Measurements from ENCODE around the gene MPND. TPM values are rescaled to one million over a fixed set of nuclear protein-coding genes. Genes with fewer than 3 reads are reported as not detected.

Gene MPND
- total RNA-seq, 1 experiment from 2014 or later = 37.0 TPM

- Histone ChIP-seq H3K79me2 (ENCODE audit: insufficient read depth, low read length) (no peaks in the 10 kb centered on the region), H2BK20ac (ENCODE audit: low read depth, low read length, poor library complexity, severe bottlenecking) (no peak overlapping the region), H3K27ac (ENCODE audit: insufficient read length, low read depth, low read length) (no peak overlapping the region), H3K27me3 (ENCODE audit: insufficient read depth, low read length) (no peaks in the 10 kb centered on the region), H2BK15ac (ENCODE audit: low read depth, low read length) (no peak overlapping the region), H3K23ac (ENCODE audit: insufficient read length, low read depth, low read length) (no peak overlapping the region), H3K23me2 (ENCODE audit: insufficient read length, low read depth, low read length, poor library complexity, severe bottlenecking) (no peaks in the 10 kb centered on the region), H4K5ac (ENCODE audit: insufficient read length, low read depth, low read length) (no peak overlapping the region), H4K8ac (replicated peaks; ENCODE audit: insufficient read length, low read depth, low read length) (no peak overlapping the region), H2AK5ac (ENCODE audit: insufficient read length, low read length) (no peak overlapping the region), H3K79me1 (ENCODE audit: insufficient read depth, low read depth, low read length, poor library complexity, severe bottlenecking) (no peaks in the 10 kb centered on the region), H3K56ac (ENCODE audit: insufficient read length, low read depth, low read length) (no peak overlapping the region), H2AFZ (ENCODE audit: low read length) (no peak overlapping the region), H3K14ac (ENCODE audit: insufficient read depth, low read length) (no peak overlapping the region), H3K18ac (ENCODE audit: insufficient read length, low read depth, low read length) (no peak overlapping the region), H4K91ac (ENCODE audit: insufficient read length, low read depth, low read length) (no peak overlapping the region), H2BK12ac (ENCODE audit: insufficient read length, low read depth, low read length) (no peak overlapping the region), H3K9ac (ENCODE audit: extremely low read depth, insufficient read length, low read length) (no peak overlapping the region), H3K4me2 (ENCODE audit: insufficient read depth, insufficient read length, low read length) (no peak overlapping the region), H3K9me3 (ENCODE audit: control insufficient read depth, low read depth, low read length) (no peaks in the 10 kb centered on the region), H2BK5ac (ENCODE audit: insufficient read length, low read length) (no peak overlapping the region), H3K4me1 (ENCODE audit: insufficient read depth, low read length) (no peaks in the 10 kb centered on the region), H3K4ac (ENCODE audit: low read depth, low read length) (no peak overlapping the region), H3T11ph (ENCODE audit: low read length) (no peak overlapping the region), H2BK120ac (ENCODE audit: low read depth, low read length, poor library complexity, severe bottlenecking) (no peak overlapping the region), H4K20me1 (ENCODE audit: control insufficient read depth, insufficient read depth, insufficient read length) (no peaks in the 10 kb centered on the region)
- TF ChIP-seq CTCF (conservative IDR thresholded peaks at IDR 0.05) = no peak
- Mint-ChIP-seq H3K4me1 (no peaks in the 10 kb centered on the region), H3K9me3 (peaks cover 31% of the 10 kb centered on the region in 2 experiments), H3K27ac (no peak overlapping the region), H3K27me3 (ENCODE audit: low read depth) (no peaks in the 10 kb centered on the region; the same call in none of the 2 replicates), H3K36me3 (ENCODE audit: insufficient read depth in 1 of 3, low read depth in 3 of 3) (peaks cover 52 to 67% (median 61%) of the 10 kb centered on the region in 3 experiments), H3K4me3 (no peak overlapping the region)
- no CpG with 5 or more reads among the region's 7 CpGs for WGBS (ENCODE audit: extremely low coverage, insufficient read length, low lambda C conversion rate)
- no peak for DNase-seq
These were observed 24.9 kb upstream of the MPND start for GRCh38 chr19:4318460-4318859.

Measured in H9 (cell line).